Transverse colon (tissue), 4 donors: Measurements from ENCODE around the gene AGXT2.

Experiments used
- EP300 ChIP-seq: sonication (generic); formaldehyde crosslinking; IDR thresholded peaks from one replicate; pipeline ENCODE4 v1.6.1; 2017; ENCODE audit warnings: antibody characterized with exemption, low read depth
- POLR2A ChIP-seq: fragments of 450-650 bp; IDR thresholded peaks from one replicate; pipeline ENCODE4 v1.6.1; 2016; ENCODE audit warnings: antibody characterized with exemption, mild to moderate bottlenecking, moderate library complexity
- POLR2AphosphoS5 ChIP-seq, 3 donors: sonication (generic); formaldehyde crosslinking; IDR thresholded peaks; one replicate each; pipeline ENCODE4 v1.6.1; 2016; ENCODE audit warnings: antibody characterized with exemption in 3 of 3
- TF ChIP-seq, protein P1 (sequence below), 5 experiments: fragments of 200-600 bp in 3 of 5; fragments of 450-650 bp in 2 of 5; sonication (generic) in 3 of 5; IDR thresholded peaks; 1 replicate in 2 of 5; 2 replicates in 3 of 5; pipeline ENCODE4 v1.5.1; 2016 to 2017; ENCODE audit warnings: antibody characterized with exemption in 5 of 5, inconsistent platforms in 3 of 5, mild to moderate bottlenecking in 2 of 5, moderate library complexity in 1 of 5

- TF ChIP-seq, protein P1, sequence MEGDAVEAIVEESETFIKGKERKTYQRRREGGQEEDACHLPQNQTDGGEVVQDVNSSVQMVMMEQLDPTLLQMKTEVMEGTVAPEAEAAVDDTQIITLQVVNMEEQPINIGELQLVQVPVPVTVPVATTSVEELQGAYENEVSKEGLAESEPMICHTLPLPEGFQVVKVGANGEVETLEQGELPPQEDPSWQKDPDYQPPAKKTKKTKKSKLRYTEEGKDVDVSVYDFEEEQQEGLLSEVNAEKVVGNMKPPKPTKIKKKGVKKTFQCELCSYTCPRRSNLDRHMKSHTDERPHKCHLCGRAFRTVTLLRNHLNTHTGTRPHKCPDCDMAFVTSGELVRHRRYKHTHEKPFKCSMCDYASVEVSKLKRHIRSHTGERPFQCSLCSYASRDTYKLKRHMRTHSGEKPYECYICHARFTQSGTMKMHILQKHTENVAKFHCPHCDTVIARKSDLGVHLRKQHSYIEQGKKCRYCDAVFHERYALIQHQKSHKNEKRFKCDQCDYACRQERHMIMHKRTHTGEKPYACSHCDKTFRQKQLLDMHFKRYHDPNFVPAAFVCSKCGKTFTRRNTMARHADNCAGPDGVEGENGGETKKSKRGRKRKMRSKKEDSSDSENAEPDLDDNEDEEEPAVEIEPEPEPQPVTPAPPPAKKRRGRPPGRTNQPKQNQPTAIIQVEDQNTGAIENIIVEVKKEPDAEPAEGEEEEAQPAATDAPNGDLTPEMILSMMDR (IDR thresholded peaks at IDR 0.05), result no peak
- no peak for TF ChIP-seq POLR2AphosphoS5 (IDR thresholded peaks at IDR 0.05)
- no peak for TF ChIP-seq POLR2A
- TF ChIP-seq EP300, result no peak
Measured at GRCh38 chr5:35046774-35047173, 975 bp downstream of the AGXT2 start.
